SIG-M5 treated with dmso at 0.1 percent for 504 hours (cell line): ENCODE results near the gene ZNF200.

ENCODE experiments used
- DNase-seq: peaks from one replicate; lab custom pipeline; 2025; ENCODE audit not compliant: unreplicated experiment; lab: John Stamatoyannopoulos, UW

Gene ZNF200

DNA sequence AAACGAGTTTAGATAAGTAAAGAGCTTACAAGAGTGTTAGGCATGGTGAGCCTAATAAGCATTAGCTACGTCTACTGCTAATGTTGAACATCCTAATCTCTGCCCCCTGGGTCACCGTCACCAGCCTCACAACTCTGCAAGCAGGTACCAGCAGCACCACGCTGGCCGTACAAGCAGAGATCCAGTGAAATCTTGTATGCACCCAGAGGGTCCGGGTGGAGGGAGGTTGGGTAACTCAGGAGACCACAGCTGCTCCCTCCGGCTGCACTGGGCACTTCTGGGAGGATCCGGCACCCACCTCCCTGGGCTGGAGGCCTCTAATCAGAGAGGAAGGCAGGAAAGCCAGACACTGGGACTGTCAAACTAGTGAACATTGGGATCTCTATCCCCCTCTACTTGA is 55.3 kb downstream of the ZNF200 start:
- no peak for DNase-seq

DNA sequence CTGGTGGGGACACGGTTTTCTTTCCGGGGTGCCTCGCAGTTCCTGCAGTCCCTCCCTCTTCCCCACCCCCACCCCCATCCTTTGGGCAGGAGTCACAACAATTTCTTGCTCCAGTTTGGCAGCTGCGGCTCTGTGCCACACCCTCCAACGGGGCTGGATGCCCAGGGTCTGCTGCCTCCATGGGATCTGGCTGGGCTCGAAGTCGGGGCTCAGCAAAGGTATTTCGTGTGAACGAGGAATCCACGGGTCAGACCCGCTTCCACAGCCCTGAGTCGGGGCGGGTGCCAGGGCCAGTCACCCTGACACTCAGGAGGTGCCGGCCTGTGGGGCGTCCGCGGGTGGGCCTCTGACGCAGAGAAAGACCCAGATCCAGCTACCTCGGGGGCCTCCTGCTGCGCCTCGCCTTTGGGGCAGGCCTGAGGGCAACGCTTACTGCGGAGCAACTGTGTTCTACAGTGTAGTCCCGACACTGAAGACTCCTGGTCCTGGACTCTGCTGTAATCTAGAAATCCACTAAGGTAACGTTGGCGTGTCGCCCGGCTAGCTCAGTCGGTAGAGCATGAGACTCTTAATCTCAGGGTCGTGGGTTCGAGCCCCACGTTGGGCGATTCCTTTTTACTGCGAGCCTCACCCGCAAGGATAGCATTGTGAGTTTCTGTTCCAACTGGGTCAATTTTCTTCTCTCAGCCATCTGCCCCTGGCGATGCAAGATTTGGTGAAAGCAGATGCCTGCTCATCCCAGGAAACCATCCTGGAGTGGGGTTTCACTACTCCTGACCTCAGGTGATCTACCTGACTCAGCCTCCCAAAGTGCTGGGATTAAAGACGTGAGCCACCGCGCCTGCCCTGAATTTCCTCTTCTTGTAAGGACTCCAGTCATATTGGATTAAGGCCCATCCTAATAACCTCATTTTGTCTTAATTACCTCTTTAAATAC is 59.5 kb downstream of the ZNF200 start:
- no peak for DNase-seq

DNA sequence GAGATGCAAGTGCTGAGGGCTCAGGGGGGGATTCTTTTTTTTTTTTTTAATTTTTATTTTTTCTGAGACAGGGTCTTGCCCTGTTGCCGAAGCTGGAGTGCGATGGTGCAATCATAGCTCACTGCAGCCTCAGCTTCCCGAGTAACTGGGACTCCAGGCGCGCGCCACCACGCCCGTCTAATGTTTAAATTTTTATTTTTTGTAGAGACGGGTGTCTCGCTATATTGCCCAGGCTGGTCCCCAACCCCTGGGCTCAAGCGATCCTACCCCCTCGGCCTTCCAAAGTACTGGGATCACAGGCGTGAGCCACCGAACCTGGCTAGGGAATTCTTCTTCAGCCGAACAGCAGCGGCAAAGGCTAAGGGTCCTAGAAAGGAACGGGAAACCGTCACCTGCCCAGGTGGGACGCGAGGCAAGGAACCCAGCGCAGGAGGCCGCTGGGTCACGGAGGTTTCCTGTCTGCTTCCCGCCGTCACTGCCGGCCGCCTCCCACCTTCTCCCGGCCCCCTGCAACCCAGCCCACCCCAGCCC is 60.3 kb downstream of the ZNF200 start:
- no peak for DNase-seq

DNA sequence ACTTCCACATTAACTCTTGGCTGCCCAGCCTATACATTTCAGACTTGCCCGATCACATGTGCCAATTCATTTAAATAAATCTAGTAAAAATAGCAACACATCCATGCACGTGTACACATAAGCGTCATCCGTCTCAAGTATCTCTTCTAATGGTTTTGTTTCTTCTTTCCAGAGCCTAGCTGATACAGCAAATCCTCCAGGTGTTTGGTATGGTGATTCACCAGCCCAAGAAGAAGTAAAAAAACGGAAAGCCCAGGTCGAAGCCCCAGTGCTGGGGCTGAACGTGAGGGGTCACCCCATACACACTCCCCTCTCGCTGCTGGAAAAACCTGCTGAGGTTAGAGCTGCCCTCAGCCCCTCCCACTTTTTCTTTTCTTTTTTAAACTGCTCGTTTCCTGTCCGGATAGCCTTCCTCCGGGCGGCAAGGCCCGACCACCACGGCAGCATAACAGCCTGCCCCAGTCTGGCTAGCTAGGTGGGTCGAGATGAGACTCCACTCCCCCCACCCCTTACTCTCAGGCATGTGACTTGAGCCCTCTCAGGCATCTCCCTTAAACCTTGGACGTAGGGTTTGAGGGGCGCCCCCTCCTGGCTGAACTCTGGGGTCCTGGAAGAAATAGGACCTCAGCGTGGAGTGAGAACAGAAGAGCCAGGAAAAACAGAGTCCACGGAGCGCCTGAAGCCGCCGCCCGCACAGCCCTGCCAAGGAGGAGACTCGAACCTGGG is 60.9 kb downstream of the ZNF200 start:
- peak; percentile 29 for DNase-seq
